Pancreas (tissue), 10 donors: ENCODE measurements around the gene B4GALT1. TPM values are rescaled to one million over a fixed set of nuclear protein-coding genes. Genes with fewer than 3 reads are reported as not detected.

Experiments
- ATAC-seq, 4 donors: fragments of 200-7000 bp; cut with Tn5 transposase; one replicate each; pipeline versions ENCODE4 v1.8.0 to v1.9.1; 2020; ENCODE audit warnings: mild to moderate bottlenecking in 4 of 4, moderate library complexity in 4 of 4
- DNase-seq, 6 donors: peaks; one replicate each; pipeline ENCODE4 v3.0.0-alpha.2; 2020
- FAIRE-seq: peaks from 2 replicates; lab custom pipeline; 2012; peaks lifted over from hg19 to GRCh38; lab: Jason Lieb, UNC
- H3K27ac ChIP-seq, 4 donors: fragments of 200-600 bp; sonication (generic); 1 replicate in 3 of 4; 2 replicates in 1 of 4; pipeline versions ENCODE4 v1.5.0 to v1.8.0; 2020
- H3K27me3 ChIP-seq, 4 donors: fragments of 200-600 bp; one replicate each; pipeline ENCODE4 v1.8.0; 2021
- H3K36me3 ChIP-seq, 3 donors: fragments of 200-600 bp; sonication (generic) in 1 of 3; one replicate each; pipeline versions ENCODE4 v1.5.0 to v1.8.0; 2020 to 2021
- H3K4me1 ChIP-seq, 3 donors: fragments of 200-600 bp; one replicate each; pipeline ENCODE4 v1.8.0; 2021
- H3K4me3 ChIP-seq, 4 donors: fragments of 200-600 bp; sonication (generic) in 2 of 4; one replicate each; pipeline versions ENCODE4 v1.5.0 to v1.8.0; 2020 to 2021
- H3K9me3 ChIP-seq, 4 donors: fragments of 200-600 bp; one replicate each; pipeline ENCODE4 v1.8.0; 2021
- WGBS, 2 donors: extraction: QIAGEN DNeasy Blood & Tissue Kit; methylation state at CpG; one replicate each; pipeline ENCODE4 v1.1.7; 2013; 5-methylcytosine and 5-hydroxymethylcytosine counted together
- intact Hi-C, 3 donors: fragments of 100-400 bp; cut with DNase I; formaldehyde crosslinking; loops; one replicate each; pipeline versions ENCODE4 v1.11.1 to v1.14.2; 2022
- polyA plus RNA-seq, 2 donors: library from polyadenylated mRNA; stranded (reverse); fragments of 200-250 nt; gene quantifications; one replicate each; pipeline ENCODE4 v1.2.3, GENCODE V29; 2013
- total RNA-seq, 6 donors: library from RNA; stranded (reverse); fragmentation: NEBNext Ultra II Directional in 4 of 6; extraction: Animal tissue kit (Norgen Biotek cat#: 25700) in 4 of 6; gene quantifications; one replicate each; pipeline versions ENCODE4 v1.2.1 to v1.2.4, GENCODE V29; 2021 to 2023
- TF ChIP-seq, protein P1 (sequence below), 4 donors: fragments of 200-600 bp; sonication (generic) in 3 of 4; IDR thresholded peaks; one replicate each; pipeline versions ENCODE4 v1.5.0 to v1.8.0; 2021; ENCODE audit warnings: antibody characterized with exemption in 4 of 4
- donor health status: healthy with polysubstance abuse.
- donor health status: DM: no; HTN: no; CAD: no; lungs with moderate emphysema.
- donor health status: DM: no; HTN: no; CAD: no.
- donor health status: control.
- donor health status: control.
- donor health status: Bipolar disorder and iron deficiency.
- donor health status: DM: yes; HTN: yes; CAD: no.
- donor health status: DM: no; HTN: no; CAD: no.
- donor health status: DM: no; HTN: no; CAD: no.
- donor health status: DM: yes; HTN: yes; CAD: no.

The B4GALT1 gene
- total and polyA plus RNA-seq, 8 donors: 9.7 to 54.2 (median 24.4) TPM

DNA sequence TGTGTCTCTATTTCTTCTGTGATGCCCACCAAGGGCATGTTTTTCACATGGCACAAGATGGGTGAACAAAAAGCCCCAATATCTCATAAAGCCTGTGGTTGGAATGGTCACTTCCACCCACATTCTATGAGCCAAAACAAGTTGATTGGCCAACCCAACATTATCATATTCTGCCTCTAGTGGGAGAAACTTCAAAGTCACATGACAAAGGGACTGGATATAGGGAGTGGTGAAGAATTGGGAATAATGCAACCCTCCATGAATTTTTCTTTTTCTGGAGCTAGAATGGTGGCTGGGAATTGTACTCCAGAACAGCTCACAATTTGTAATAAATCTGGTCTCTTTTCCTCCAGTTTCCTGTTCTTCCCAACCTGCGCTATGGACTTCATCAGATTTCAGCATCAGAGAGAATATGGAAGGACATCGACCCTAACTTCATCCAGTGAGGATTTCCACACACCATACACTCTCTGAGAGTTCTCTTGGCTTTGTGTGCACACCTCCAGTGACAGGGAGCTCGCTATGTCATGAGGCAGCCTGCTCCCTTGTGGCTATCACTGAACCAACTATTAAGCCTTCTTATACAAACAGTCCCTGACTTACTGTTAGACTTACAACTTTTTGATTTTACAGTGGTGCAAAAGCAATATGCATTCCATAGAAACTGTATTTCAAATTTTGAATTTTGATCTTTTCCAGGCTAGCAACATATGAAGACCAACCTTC lies 12.0 kb upstream of the B4GALT1 start:
- H3K36me3 ChIP-seq: no peaks in the 10 kb centered on the region
- FAIRE-seq: no peak
- no peak overlapping the region for H3K27ac ChIP-seq
- H3K4me1 ChIP-seq: no peaks in the 10 kb centered on the region
- no peaks in the 10 kb centered on the region for H3K9me3 ChIP-seq
- intact Hi-C loops: loop anchor here in 1 of 3 donors (10.0 kb wide), 1 partner anchor 94 kb away; no protein-coding TSS in a partner anchor
- H3K27me3 ChIP-seq: no peaks in the 10 kb centered on the region
- ATAC-seq: peak in 3 of 4 donors; percentile 52 to 62 (median 54)
- TF ChIP-seq, protein P1, sequence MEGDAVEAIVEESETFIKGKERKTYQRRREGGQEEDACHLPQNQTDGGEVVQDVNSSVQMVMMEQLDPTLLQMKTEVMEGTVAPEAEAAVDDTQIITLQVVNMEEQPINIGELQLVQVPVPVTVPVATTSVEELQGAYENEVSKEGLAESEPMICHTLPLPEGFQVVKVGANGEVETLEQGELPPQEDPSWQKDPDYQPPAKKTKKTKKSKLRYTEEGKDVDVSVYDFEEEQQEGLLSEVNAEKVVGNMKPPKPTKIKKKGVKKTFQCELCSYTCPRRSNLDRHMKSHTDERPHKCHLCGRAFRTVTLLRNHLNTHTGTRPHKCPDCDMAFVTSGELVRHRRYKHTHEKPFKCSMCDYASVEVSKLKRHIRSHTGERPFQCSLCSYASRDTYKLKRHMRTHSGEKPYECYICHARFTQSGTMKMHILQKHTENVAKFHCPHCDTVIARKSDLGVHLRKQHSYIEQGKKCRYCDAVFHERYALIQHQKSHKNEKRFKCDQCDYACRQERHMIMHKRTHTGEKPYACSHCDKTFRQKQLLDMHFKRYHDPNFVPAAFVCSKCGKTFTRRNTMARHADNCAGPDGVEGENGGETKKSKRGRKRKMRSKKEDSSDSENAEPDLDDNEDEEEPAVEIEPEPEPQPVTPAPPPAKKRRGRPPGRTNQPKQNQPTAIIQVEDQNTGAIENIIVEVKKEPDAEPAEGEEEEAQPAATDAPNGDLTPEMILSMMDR (IDR thresholded peaks at IDR 0.05): no peak
- no peak for DNase-seq
- WGBS, 2 donors: 74 to 84% methylated on average over 3 of the region's 3 CpGs
- H3K4me3 ChIP-seq: no peak overlapping the region

DNA sequence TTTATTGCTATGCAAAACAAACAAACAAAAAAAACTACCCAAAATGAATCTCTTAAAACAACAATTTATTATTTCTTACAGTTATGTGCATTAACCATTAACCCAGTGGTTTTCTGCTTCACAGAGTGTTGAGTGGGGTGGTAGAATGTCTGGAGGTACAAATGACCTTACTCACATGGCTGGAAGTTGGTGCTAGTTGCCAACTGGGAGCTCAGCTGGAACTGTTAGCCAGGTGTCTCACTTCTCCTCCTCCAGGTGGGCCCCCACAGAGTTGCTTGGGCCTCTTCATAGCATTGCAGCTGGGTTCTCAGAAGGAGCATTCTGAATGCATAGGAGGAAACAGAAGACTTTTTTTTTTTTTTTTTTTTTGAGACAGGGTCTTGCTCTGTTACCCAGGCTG lies 10.5 kb upstream of the B4GALT1 start:
- DNase-seq (no peak), FAIRE-seq (no peak), ATAC-seq (peak in 1 of 4 donors; percentile 52)
- no peak overlapping the region for H3K4me3 ChIP-seq
- no peaks in the 10 kb centered on the region for H3K27me3 ChIP-seq
- H3K27ac ChIP-seq: no peak overlapping the region
- intact Hi-C loops: loop anchor here in 1 of 3 donors (10.0 kb wide), 1 partner anchor 93 kb away; no protein-coding TSS in a partner anchor
- H3K9me3 ChIP-seq: no peaks in the 10 kb centered on the region
- TF ChIP-seq, protein P1 (IDR thresholded peaks at IDR 0.05): no peak
- H3K36me3 ChIP-seq: no peaks in the 10 kb centered on the region
- H3K4me1 ChIP-seq: peaks cover 0 to 6% (median 4%) of the 10 kb centered on the region in 3 donors

GRCh38 chr9:33177086-33177485 lies 9.9 kb upstream of the B4GALT1 start:
- ATAC-seq (no peak), DNase-seq (no peak), FAIRE-seq (no peak)
- Histone ChIP-seq H3K27me3 (no peaks in the 10 kb centered on the region), H3K9me3 (no peaks in the 10 kb centered on the region), H3K4me3 (no peak overlapping the region), H3K4me1 (peaks cover 1 to 12% (median 8%) of the 10 kb centered on the region in 3 donors), H3K27ac (no peak overlapping the region), H3K36me3 (no peaks in the 10 kb centered on the region)
- TF ChIP-seq, protein P1 (IDR thresholded peaks at IDR 0.05): no peak
- intact Hi-C loops: loop anchor here in 1 of 3 donors (10.0 kb wide), 1 partner anchor 92 kb away; no protein-coding TSS in a partner anchor
- WGBS, 2 donors: 70 to 72% methylated on average over 4 of the region's 4 CpGs

GRCh38 chr9:33175649-33176325 lies 8.7 kb upstream of the B4GALT1 start:
- no peaks in the 10 kb centered on the region for H3K27me3 ChIP-seq
- peaks cover 10 to 25% (median 21%) of the 10 kb centered on the region in 3 donors for H3K4me1 ChIP-seq
- no peak overlapping the region for H3K27ac ChIP-seq
- intact Hi-C loops: loop anchor here in 1 of 3 donors (10.0 kb wide), 1 partner anchor 91 kb away; no protein-coding TSS in a partner anchor
- DNase-seq (no peak), ATAC-seq (no peak), FAIRE-seq (no peak)
- H3K9me3 ChIP-seq: no peaks in the 10 kb centered on the region
- no peaks in the 10 kb centered on the region for H3K36me3 ChIP-seq
- no peak overlapping the region for H3K4me3 ChIP-seq
- 88 to 89% methylated on average over 6 of the region's 6 CpGs for WGBS, 2 donors
- TF ChIP-seq, protein P1 (IDR thresholded peaks at IDR 0.05): no peak
